Sigmoid colon (tissue), 7 donors: ENCODE results near the gene CXCL12. TPM values are rescaled to one million over a fixed set of nuclear protein-coding genes. Genes with fewer than 3 reads are reported as not detected.

Source experiments
- DNase-seq: peaks from one replicate; pipeline ENCODE4 v3.0.0-alpha.2; 2019
- H3K27ac ChIP-seq, 4 donors: fragments of 200-600 bp; sonication (generic); one replicate each; pipeline ENCODE4 v1.5.1; 2016 to 2019; ENCODE audit warnings: mild to moderate bottlenecking in 1 of 4
- H3K27me3 ChIP-seq, 3 donors: fragments of 200-600 bp; sonication (generic); one replicate each; pipeline ENCODE4 v1.5.1; 2019; ENCODE audit warnings: mild to moderate bottlenecking in 1 of 3
- H3K36me3 ChIP-seq, 4 donors: fragments of 200-600 bp; sonication (generic); one replicate each; pipeline ENCODE4 v1.5.1; 2016 to 2019
- H3K4me1 ChIP-seq, 4 donors: fragments of 200-600 bp; sonication (generic); one replicate each; pipeline ENCODE4 v1.5.1; 2017 to 2019
- H3K4me3 ChIP-seq, 4 donors: fragments of 200-600 bp; sonication (generic); one replicate each; pipeline ENCODE4 v1.5.1; 2017 to 2019; ENCODE audit warnings: mild to moderate bottlenecking in 2 of 4, moderate library complexity in 1 of 4
- H3K9me3 ChIP-seq, 4 donors: fragments of 200-600 bp in 3 of 4; sonication (generic) in 3 of 4; one replicate each; pipeline versions ENCODE4 v1.5.1 to v1.6.1; 2013 to 2019
- EP300 ChIP-seq, 4 donors: sonication (generic); formaldehyde crosslinking; IDR thresholded peaks; one replicate each; pipeline ENCODE4 v1.6.1; 2017; ENCODE audit warnings: antibody characterized with exemption in 4 of 4
- POLR2A ChIP-seq, 2 donors: fragments of 450-650 bp; IDR thresholded peaks; one replicate each; pipeline ENCODE4 v1.6.1; 2016; ENCODE audit warnings: antibody characterized with exemption in 2 of 2, mild to moderate bottlenecking in 2 of 2, moderate library complexity in 2 of 2
- POLR2AphosphoS5 ChIP-seq, 4 donors: sonication (generic); formaldehyde crosslinking; IDR thresholded peaks; one replicate each; pipeline ENCODE4 v1.6.1; 2017; ENCODE audit warnings: antibody characterized with exemption in 4 of 4
- WGBS, 2 donors: extraction: QIAGEN DNeasy Blood & Tissue Kit; methylation state at CpG; one replicate each; pipeline ENCODE4 v1.1.7; 2013; 5-methylcytosine and 5-hydroxymethylcytosine counted together
- intact Hi-C: fragments of 100-400 bp; cut with DNase I; formaldehyde crosslinking; loops from one replicate; pipeline ENCODE4 v1.15.1; 2023
- polyA plus RNA-seq, 3 donors: library from polyadenylated mRNA; stranded (reverse); fragments of 200-250 nt; gene quantifications; one replicate each; pipeline ENCODE4 v1.2.3, GENCODE V29; 2013
- total RNA-seq, 4 donors: library from RNA; depleted of rRNA; stranded (reverse); fragments of >200 nt; gene quantifications; one replicate each; pipeline ENCODE4 v1.1.0, GENCODE V29; 2016
- TF ChIP-seq, protein P1 (sequence below), 4 experiments: fragments of 450-650 bp in 3 of 4; fragments of 200-600 bp in 1 of 4; IDR thresholded peaks; one replicate each; pipeline ENCODE4 v1.5.1; 2016 to 2019; ENCODE audit warnings: antibody characterized with exemption in 4 of 4, mild to moderate bottlenecking in 3 of 4, moderate library complexity in 2 of 4
- donor health status: healthy with polysubstance abuse.
- donor health status: Bipolar disorder and iron deficiency.
- donor health status: healthy.

CXCL12 gene
- total and polyA plus RNA-seq, 7 donors = 13.6 to 111 (median 72.1) TPM

DNA sequence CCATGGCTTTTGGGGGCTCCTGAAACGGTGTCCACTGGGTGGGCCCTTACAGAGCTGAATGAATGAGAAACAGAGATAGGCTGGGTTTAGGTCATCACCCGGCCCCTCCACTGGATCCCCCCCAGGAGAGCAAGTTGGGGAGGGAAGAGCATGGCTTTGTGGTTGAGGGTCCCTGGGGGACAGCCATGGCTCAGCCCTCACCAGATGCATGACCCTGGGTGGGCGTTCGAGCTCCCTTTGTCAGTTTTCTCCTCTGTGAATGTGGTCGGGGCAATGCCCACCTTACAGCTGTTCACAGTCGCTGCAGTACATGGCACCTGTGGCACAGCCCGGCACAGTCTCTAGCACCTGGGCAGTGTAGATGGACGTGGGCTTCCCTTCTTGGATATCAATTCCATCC lies 40.6 kb upstream of the CXCL12 start:
- H3K4me1 ChIP-seq = no peaks in the 10 kb centered on the region
- no peaks in the 10 kb centered on the region for H3K27me3 ChIP-seq
- no peak overlapping the region for H3K4me3 ChIP-seq
- TF ChIP-seq EP300 (IDR thresholded peaks at IDR 0.05) (no peak), POLR2A (IDR thresholded peaks at IDR 0.05) (no peak), POLR2AphosphoS5 (IDR thresholded peaks at IDR 0.05) (no peak)
- TF ChIP-seq, protein P1, sequence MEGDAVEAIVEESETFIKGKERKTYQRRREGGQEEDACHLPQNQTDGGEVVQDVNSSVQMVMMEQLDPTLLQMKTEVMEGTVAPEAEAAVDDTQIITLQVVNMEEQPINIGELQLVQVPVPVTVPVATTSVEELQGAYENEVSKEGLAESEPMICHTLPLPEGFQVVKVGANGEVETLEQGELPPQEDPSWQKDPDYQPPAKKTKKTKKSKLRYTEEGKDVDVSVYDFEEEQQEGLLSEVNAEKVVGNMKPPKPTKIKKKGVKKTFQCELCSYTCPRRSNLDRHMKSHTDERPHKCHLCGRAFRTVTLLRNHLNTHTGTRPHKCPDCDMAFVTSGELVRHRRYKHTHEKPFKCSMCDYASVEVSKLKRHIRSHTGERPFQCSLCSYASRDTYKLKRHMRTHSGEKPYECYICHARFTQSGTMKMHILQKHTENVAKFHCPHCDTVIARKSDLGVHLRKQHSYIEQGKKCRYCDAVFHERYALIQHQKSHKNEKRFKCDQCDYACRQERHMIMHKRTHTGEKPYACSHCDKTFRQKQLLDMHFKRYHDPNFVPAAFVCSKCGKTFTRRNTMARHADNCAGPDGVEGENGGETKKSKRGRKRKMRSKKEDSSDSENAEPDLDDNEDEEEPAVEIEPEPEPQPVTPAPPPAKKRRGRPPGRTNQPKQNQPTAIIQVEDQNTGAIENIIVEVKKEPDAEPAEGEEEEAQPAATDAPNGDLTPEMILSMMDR (IDR thresholded peaks at IDR 0.05) = no peak
- intact Hi-C loops = no loop called here
- no peak overlapping the region for H3K27ac ChIP-seq
- WGBS, 2 donors = 86 to 89% methylated on average over 8 of the region's 8 CpGs
- no peak for DNase-seq
- H3K36me3 ChIP-seq = no peaks in the 10 kb centered on the region
- no peaks in the 10 kb centered on the region for H3K9me3 ChIP-seq

DNA sequence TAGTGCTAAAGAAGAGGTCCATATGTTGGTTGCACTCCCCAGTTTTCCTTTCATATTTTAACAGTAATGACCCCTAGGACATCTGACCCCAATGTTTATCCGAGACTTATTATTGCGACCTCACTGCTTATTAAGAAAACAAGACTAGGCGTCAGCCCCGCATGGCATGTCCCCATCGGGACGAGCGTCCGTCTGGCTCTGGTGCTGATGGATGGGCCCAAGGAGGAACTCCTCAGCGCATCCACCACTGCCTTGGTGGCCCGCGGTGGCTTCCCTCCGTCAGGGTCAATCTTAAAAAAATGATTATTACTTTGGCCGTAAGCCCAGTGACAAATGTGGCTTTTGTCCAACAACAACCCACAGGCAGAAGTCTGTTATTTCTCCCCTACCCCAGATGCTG lies 40.1 kb upstream of the CXCL12 start:
- Histone ChIP-seq H3K4me1 (no peaks in the 10 kb centered on the region), H3K27me3 (no peaks in the 10 kb centered on the region), H3K27ac (no peak overlapping the region), H3K9me3 (no peaks in the 10 kb centered on the region), H3K36me3 (no peaks in the 10 kb centered on the region), H3K4me3 (no peak overlapping the region)
- intact Hi-C loops = no loop called here
- no peak for DNase-seq
- 73 to 78% methylated on average over 13 of the region's 13 CpGs for WGBS, 2 donors
- no peak for TF ChIP-seq POLR2A (IDR thresholded peaks at IDR 0.05)
- TF ChIP-seq, protein P1 (IDR thresholded peaks at IDR 0.05) = no peak
- no peak for TF ChIP-seq EP300 (IDR thresholded peaks at IDR 0.05)
- no peak for TF ChIP-seq POLR2AphosphoS5 (IDR thresholded peaks at IDR 0.05)

DNA sequence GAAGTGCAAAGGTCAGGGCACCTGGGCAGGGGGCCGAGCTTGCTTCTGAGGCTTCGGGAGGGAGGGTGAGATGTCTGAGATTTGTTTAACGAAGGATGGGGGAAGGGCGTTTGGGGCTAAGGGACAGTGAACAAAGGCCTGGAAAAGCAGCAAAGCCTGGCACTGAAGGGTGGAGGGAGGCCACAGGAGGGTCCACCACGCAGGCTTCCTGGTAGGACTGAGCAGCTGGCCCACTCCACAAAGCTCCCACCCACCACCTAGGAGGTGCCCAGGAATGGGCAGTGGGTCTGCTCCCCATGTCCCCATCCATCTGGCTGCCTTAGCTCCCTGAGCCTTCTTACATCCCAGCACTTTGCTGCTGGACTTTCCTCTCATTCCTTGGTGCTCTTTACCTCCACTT lies 39.4 kb upstream of the CXCL12 start:
- no peaks in the 10 kb centered on the region for H3K9me3 ChIP-seq

DNA sequence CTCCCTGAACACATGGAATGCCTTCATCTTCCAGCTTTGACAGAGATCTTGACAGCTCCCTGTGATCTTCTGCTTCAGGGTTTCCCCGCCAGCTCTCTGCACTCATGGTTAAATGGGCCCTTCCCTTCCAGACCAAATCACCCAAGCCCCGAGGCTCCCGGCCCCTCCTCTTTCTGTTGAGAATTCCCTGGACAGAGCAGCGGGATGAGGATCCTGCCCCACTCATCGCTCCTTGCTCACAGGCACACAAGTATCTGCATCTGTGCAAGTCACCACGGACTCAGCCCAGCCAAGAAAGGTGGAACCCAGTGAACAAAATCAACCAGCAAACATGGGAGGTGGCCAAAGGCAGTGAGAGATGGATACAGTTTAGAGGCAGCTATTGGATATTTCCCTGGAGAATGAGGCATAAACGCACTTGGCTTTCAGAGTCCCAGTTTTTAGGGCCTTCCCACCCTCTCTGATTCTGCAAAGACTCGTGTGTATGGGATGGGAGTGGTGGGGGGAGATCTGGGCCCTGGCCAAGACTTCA lies 37.7 kb upstream of the CXCL12 start:
- Histone ChIP-seq H3K4me3 (no peak overlapping the region), H3K27me3 (no peaks in the 10 kb centered on the region), H3K4me1 (no peaks in the 10 kb centered on the region), H3K27ac (no peak overlapping the region), H3K9me3 (no peaks in the 10 kb centered on the region), H3K36me3 (no peaks in the 10 kb centered on the region)
- 79 to 82% methylated on average over 8 of the region's 8 CpGs for WGBS, 2 donors
- TF ChIP-seq POLR2AphosphoS5 (IDR thresholded peaks at IDR 0.05) (no peak), POLR2A (IDR thresholded peaks at IDR 0.05) (no peak), EP300 (IDR thresholded peaks at IDR 0.05) (no peak)
- TF ChIP-seq, protein P1 (IDR thresholded peaks at IDR 0.05) = no peak
- intact Hi-C loops = no loop called here
- no peak for DNase-seq

More for the DNA sequence above, 39.4 kb upstream of the CXCL12 start:
- 73 to 84% methylated on average over 5 of the region's 5 CpGs for WGBS, 2 donors
- H3K36me3 ChIP-seq = no peaks in the 10 kb centered on the region
- no peaks in the 10 kb centered on the region for H3K27me3 ChIP-seq
- DNase-seq = no peak
- TF ChIP-seq POLR2AphosphoS5 (IDR thresholded peaks at IDR 0.05) (no peak), POLR2A (IDR thresholded peaks at IDR 0.05) (no peak), EP300 (IDR thresholded peaks at IDR 0.05) (no peak)
- TF ChIP-seq, protein P1 (IDR thresholded peaks at IDR 0.05) = no peak
- H3K4me1 ChIP-seq = no peaks in the 10 kb centered on the region
- intact Hi-C loops = no loop called here
- no peak overlapping the region for H3K4me3 ChIP-seq
- no peak overlapping the region for H3K27ac ChIP-seq

DNA sequence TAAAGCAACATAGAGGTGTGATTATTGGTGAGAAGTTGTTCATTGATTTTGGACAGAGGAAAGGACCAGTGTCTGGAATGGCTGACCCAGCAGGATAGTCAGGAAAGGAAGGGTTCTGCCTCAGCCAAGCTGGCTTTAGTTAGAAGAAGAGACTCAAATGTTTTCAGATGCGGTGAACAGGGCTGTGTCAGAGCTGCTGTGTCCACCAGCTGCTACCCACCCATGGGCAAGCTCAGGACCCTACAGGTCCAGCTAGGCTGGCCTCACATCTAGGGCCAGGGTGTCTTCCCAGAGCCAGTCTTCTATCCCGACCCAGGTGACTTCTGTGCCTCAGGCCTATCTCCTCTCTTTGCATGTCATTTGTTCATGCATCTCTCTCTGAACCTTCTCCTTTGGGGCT lies 37.3 kb upstream of the CXCL12 start:
- TF ChIP-seq EP300 (IDR thresholded peaks at IDR 0.05) = no peak
- TF ChIP-seq POLR2A (IDR thresholded peaks at IDR 0.05) = no peak
- TF ChIP-seq POLR2AphosphoS5 (IDR thresholded peaks at IDR 0.05) = no peak
- TF ChIP-seq, protein P1 (IDR thresholded peaks at IDR 0.05) = no peak
- intact Hi-C loops = no loop called here
- Histone ChIP-seq H3K36me3 (no peaks in the 10 kb centered on the region), H3K27ac (no peak overlapping the region), H3K27me3 (no peaks in the 10 kb centered on the region), H3K4me1 (no peaks in the 10 kb centered on the region), H3K4me3 (no peak overlapping the region), H3K9me3 (no peaks in the 10 kb centered on the region)
- DNase-seq = no peak
- WGBS, 2 donors = 90 to 94% methylated on average over 2 of the region's 2 CpGs
